Activated T-cell treated with anti-CD3 and anti-CD28 coated beads, Interleukin-2, amount 50 U/mL, for 72 hours (primary cell): ENCODE data around the gene RASA2. TPM values are rescaled to one million over a fixed set of nuclear protein-coding genes. Genes with fewer than 3 reads are reported as not detected.
"Not testable (repeated sequence)": the region's sequence is repeated elsewhere in the genome, so short reads cannot be mapped to it uniquely, and the experiment has no call there.

Experiments
- ATAC-seq, 2 donors: fragments of 150-1000 bp; cut with Tn5 transposase; replicated peaks in 1 of 2; 2 replicates each; pipeline ENCODE4 v1.10.0; 2021; ENCODE audit warnings: moderate library complexity in 2 of 2, mild to moderate bottlenecking in 1 of 2
- DNase-seq, 2 donors: peaks; one replicate each; pipeline ENCODE4 v3.0.0; 2021 to 2022; ENCODE audit warnings: mixed read lengths in 1 of 2
- H3K27ac Mint-ChIP-seq: one replicate; pipeline ENCODE4 v1.8.0; 2022; ENCODE audit warnings: mild to moderate bottlenecking, moderate library complexity, mixed read lengths
- H3K27me3 Mint-ChIP-seq: one replicate; pipeline ENCODE4 v1.8.0; 2022; ENCODE audit warnings: low read depth, mixed read lengths
- H3K36me3 Mint-ChIP-seq, 2 donors: one replicate each; pipeline ENCODE4 v1.8.0; 2022; ENCODE audit warnings: mixed read lengths in 2 of 2, mild to moderate bottlenecking in 1 of 2; ENCODE audit not compliant: insufficient read depth in 2 of 2
- H3K4me1 Mint-ChIP-seq: one replicate; pipeline ENCODE4 v1.8.0; 2022; ENCODE audit warnings: low read depth, mixed read lengths
- H3K4me3 Mint-ChIP-seq, 2 donors: one replicate each; pipeline ENCODE4 v1.8.0; 2022; ENCODE audit warnings: mild to moderate bottlenecking in 2 of 2, mixed read lengths in 2 of 2, moderate library complexity in 2 of 2
- H3K9me3 Mint-ChIP-seq, 2 donors: one replicate each; pipeline ENCODE4 v1.8.0; 2022; ENCODE audit warnings: mixed read lengths in 2 of 2
- total RNA-seq, 2 donors: library from RNA; stranded (reverse); gene quantifications; one replicate each; pipeline ENCODE4 v1.2.3, GENCODE V29; 2022

The RASA2 gene
- total RNA-seq, 2 donors from 2014 or later, result 34.4 to 37.3 TPM

DNA sequence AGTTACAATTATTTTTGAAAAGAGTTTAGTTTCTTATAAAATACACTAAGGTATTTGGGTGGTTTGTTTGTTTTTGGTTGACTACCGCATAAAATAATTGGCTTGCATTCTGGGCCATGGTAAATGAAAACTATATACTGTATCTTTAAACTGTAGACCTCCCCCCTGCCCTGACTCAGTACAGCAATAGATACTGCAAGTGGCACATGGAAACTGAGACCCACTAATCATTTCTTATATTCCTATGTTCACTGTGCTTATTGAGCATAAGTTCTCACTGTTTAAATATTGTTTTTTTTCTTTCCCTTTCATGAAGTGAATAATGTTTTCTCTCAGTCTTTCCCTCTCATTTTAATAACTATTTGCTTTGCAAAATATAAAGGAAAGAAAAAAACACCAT lies 45.8 kb downstream of the RASA2 start:
- H3K27ac Mint-ChIP-seq, result peak overlapping the region; percentile 55
- peaks cover 57% of the 10 kb centered on the region for H3K4me1 Mint-ChIP-seq
- DNase-seq (no peak), ATAC-seq (peak; percentile 56 to 69)
- no peaks in the 10 kb centered on the region for H3K27me3 Mint-ChIP-seq
- peaks cover 14 to 23% of the 10 kb centered on the region in 2 donors for H3K36me3 Mint-ChIP-seq
- peak overlapping the region in 1 of 2 donors; percentile 51 for H3K4me3 Mint-ChIP-seq
- H3K9me3 Mint-ChIP-seq, result peaks cover 4 to 6% of the 10 kb centered on the region in 2 donors

DNA sequence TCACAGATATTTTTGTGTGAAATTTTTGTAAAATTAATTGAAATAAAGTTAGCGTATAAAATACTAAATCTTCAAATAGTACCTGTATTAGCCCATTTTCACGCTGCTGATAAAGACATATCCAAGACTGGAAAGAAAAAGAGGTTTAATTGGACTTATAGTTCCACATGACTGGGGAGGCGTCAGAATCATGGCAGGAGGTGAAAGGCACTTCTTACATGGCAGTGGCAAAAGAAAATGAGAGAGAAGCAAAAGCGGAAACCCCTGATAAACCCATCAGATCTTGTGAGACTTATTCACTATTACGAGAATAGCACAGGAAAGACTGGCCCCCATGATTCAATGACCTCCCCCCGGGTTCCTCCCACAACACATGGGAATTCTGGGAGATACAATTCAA lies 49.2 kb downstream of the RASA2 start:
- H3K36me3 Mint-ChIP-seq, result peaks cover 14 to 28% of the 10 kb centered on the region in 2 donors
- not testable (repeated sequence) for H3K27me3 Mint-ChIP-seq, DNase-seq, ATAC-seq, H3K9me3 Mint-ChIP-seq, H3K4me3 Mint-ChIP-seq, H3K27ac Mint-ChIP-seq
- H3K4me1 Mint-ChIP-seq, result peaks cover 44% of the 10 kb centered on the region

DNA sequence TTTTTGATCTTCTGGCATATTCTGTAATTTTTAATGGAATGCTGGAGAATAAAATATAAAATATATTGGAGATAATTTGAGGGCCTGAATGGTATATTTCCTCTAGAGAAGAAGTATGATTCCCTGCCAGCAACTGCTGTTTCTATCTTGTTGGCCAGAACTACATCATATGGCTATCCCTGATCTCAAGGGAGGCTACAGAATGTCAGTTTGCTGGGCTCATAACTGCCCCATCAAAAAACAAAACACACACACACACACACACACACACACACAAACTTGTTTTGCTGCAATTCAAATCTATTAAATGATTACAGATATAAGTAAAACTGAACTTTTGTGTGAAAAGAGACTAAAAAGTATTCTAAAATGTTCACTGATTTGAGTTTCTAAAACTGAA lies 51.0 kb downstream of the RASA2 start:
- H3K4me1 Mint-ChIP-seq, result peaks cover 49% of the 10 kb centered on the region
- H3K36me3 Mint-ChIP-seq, result peaks cover 16 to 39% of the 10 kb centered on the region in 2 donors
- DNase-seq (no peak), ATAC-seq (no peak)
- H3K27ac Mint-ChIP-seq, result no peak overlapping the region
- no peak overlapping the region for H3K4me3 Mint-ChIP-seq
- H3K9me3 Mint-ChIP-seq, result peaks cover 4 to 6% of the 10 kb centered on the region in 2 donors
- H3K27me3 Mint-ChIP-seq, result no peaks in the 10 kb centered on the region

DNA sequence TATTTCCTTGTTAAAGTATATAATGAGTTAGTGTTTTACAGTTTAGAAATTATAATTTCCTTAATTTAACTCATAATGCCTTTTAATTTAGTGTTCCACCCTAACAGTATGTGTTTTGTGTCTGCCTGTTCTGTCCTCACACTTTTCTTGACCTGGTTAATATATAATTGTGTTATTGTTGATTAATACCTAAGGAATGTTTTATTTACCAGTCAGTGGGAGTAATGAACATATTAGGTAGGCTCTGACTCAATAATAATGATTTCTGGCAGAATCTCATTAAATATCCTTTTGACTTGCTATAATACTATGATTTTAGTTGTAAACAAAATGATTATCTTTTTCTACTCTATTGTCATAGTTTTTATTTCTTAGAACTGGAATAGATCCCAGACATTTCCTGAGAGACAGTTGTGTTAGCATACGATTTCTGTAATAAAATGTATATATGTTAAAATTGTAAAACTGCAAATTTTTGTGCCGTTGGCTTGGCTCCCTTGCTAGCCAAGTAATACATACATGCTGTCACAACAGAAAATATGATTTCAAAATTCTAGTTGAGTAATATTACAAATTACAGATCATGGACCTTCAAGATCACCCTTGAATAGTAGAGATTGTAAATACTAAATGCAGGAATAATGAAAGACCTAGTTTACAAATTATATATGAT lies 51.9 kb downstream of the RASA2 start:
- Mint-ChIP-seq H3K9me3 (peaks cover 8 to 9% of the 10 kb centered on the region in 2 donors), H3K27ac (peak overlapping the region; percentile 30), H3K4me1 (peaks cover 51% of the 10 kb centered on the region), H3K4me3 (no peak overlapping the region), H3K27me3 (no peaks in the 10 kb centered on the region), H3K36me3 (peaks cover 21 to 46% of the 10 kb centered on the region in 2 donors)
- DNase-seq, result no peak
- no peak for ATAC-seq

DNA sequence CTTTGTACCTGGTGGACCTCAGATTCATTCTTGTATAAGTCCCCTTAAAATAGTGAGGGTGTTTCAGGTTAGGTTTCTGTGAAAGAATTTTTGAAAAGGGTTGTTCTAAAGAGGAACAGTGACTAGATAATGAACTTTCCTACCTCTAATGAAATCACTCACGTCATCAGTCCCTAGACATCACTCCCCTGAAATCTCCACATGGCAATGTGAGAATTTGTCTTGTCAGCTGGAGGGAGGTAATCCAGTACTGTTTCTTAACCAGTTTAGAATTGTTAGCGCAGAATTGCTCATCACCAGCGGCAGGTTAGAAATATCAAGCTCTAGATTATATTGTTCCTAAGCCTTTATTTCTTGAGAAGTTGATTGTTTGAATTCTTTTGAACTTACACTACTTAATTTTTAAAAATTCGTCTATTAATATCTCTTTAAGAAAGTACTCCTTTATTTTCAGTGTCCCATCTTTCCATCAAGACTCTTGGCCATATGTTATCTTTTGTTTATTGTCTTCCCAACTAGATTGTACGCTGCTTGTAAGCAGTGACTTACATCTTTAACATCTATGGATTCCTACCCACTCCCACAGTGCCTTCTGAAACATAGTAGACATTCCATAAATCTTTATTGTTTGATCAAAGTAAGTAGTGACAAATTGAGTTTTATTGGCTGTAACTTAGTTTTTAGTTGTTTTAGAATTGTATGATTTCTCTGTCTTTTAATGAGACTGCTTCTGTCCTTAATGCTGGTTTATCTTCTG lies 52.8 kb downstream of the RASA2 start:
- peaks cover 57% of the 10 kb centered on the region for H3K4me1 Mint-ChIP-seq
- H3K4me3 Mint-ChIP-seq, result no peak overlapping the region
- ATAC-seq, result no peak
- H3K36me3 Mint-ChIP-seq, result peaks cover 24 to 50% of the 10 kb centered on the region in 2 donors
- no peaks in the 10 kb centered on the region for H3K27me3 Mint-ChIP-seq
- peaks cover 11 to 13% of the 10 kb centered on the region in 2 donors for H3K9me3 Mint-ChIP-seq
- no peak overlapping the region for H3K27ac Mint-ChIP-seq
- no peak for DNase-seq

DNA sequence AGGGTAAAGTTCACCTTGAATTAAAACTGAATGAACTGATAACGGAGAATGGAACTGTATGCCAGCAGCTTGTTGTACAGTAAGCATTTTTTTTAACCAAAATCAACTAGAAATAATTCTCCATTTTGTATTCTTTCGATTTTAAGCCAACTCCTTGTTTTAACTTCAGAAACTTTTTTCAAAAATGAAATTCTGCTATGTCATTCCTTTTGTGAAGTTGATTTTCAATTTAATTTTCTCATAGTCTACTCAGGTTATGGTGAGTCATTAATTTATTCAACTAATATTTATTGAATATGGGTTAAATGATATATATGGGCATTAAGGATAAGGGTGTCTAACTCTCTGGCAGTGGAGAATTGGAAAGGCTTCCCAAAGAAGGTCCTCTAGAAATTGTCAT lies 53.7 kb downstream of the RASA2 start:
- peaks cover 24 to 51% of the 10 kb centered on the region in 2 donors for H3K36me3 Mint-ChIP-seq
- no peak for DNase-seq
- no peak for ATAC-seq
- H3K27ac Mint-ChIP-seq, result no peak overlapping the region
- H3K9me3 Mint-ChIP-seq, result peaks cover 9 to 12% of the 10 kb centered on the region in 2 donors
- peaks cover 65% of the 10 kb centered on the region for H3K4me1 Mint-ChIP-seq
- H3K4me3 Mint-ChIP-seq, result no peak overlapping the region
- no peaks in the 10 kb centered on the region for H3K27me3 Mint-ChIP-seq

DNA sequence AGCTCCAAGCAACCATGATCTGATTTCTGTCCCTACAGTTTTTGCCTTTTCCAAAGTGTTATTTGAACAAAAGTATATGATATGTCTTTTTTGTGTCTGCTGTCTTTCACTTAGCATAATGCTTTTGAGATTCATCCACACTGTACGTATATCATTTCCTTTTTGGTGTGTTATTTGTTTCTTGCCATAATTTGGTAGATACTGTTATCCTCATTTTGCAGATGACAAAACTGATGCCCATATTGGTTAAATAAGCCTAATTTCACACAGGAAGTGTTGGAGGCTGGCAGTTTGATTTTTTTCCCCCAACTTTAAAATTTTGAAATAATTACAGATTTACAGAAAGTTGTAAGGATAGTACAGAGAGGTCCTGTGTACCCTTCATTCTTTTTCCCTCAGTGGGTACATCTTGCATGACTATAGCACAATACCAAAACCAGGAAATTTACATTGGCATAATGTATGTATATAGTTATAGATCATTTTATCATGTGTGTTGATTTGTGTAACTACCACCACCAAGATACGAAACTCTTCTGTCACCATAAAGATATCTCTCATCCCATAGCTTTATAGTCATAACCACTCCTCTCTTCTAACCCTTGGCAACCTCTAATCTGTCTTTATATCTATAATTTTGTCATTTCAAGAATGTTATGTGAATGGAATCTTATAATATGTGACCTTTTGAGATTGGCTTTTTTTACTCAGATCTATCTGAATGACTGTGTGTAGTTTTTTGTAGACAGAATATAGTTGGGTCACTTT lies 55.6 kb downstream of the RASA2 start:
- H3K9me3 Mint-ChIP-seq, result peaks cover 10 to 15% of the 10 kb centered on the region in 2 donors
- H3K4me1 Mint-ChIP-seq, result peaks cover 79% of the 10 kb centered on the region
- ATAC-seq (peak; percentile 98), DNase-seq (no peak)
- peaks cover 23 to 58% of the 10 kb centered on the region in 2 donors for H3K36me3 Mint-ChIP-seq
- no peaks in the 10 kb centered on the region for H3K27me3 Mint-ChIP-seq
- H3K4me3 Mint-ChIP-seq, result peak overlapping the region in 1 of 2 donors; percentile 70
- H3K27ac Mint-ChIP-seq, result peak overlapping the region; percentile 92

DNA sequence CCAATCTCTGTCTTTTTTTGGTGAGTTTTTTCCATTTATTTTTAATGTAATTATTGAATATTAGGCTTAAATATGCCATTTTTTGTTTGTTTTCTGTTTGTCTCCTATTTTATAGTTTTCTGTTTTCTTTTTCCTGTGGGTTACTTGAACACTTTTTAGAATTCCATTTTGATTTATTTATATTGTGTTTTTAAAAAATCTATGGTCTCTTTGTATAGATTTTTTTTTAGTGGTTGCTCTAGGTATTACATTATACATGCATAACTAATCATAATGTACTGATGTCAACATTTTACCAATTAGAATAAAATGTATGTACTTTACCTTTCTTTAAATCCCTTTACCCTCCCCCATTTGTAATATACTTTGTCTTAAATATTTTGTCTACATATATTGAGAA lies 56.2 kb downstream of the RASA2 start:
- H3K36me3 Mint-ChIP-seq, result peaks cover 29 to 64% of the 10 kb centered on the region in 2 donors
- no peaks in the 10 kb centered on the region for H3K27me3 Mint-ChIP-seq
- peaks cover 12 to 20% of the 10 kb centered on the region in 2 donors for H3K9me3 Mint-ChIP-seq
- ATAC-seq (no peak), DNase-seq (no peak)
- H3K4me1 Mint-ChIP-seq, result peaks cover 85% of the 10 kb centered on the region
- H3K4me3 Mint-ChIP-seq, result peak overlapping the region; percentile 14 to 70
- peak overlapping the region; percentile 92 for H3K27ac Mint-ChIP-seq

DNA sequence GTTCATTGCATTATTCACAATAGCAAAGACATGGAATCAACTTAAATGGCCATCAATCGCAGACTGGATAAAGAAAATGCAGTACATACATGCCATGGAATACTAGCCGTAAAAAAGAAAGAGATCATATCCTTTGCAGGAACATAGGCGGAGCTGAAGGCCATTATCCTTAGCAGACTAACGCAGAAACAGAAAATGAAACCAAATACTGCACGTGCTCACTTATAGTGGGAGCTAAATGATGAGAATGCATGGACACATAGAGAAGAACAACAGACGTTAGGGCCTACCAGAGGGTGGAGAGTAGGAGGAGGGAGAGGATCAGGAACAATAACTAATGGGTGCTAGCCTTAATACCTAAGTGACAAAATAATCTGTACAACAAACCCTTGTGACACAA lies 57.9 kb downstream of the RASA2 start:
- H3K4me1 Mint-ChIP-seq, result peaks cover 91% of the 10 kb centered on the region
- DNase-seq, result no peak

DNA sequence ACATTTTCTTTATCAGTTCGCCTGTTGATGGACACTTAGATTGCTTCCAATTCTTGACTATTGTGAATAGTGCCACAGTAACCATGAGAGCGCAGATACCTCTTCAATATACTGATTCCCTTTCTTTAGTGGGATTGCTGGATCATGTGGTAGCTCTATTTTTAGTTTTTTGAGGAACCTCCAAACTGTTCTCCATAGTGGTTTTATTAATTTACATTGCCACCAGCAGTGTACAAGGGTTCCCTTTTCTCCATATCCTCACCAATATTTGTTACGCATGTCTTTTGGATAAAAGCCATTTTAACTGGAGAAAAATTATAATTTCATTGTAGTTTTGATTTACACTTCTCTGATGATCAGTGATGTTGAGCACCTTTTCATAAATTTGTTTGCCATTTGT lies 59.3 kb downstream of the RASA2 start:
- H3K4me3 Mint-ChIP-seq, result peak overlapping the region in 1 of 2 donors; percentile 31
- H3K9me3 Mint-ChIP-seq, result peaks cover 14 to 24% of the 10 kb centered on the region in 2 donors
- ATAC-seq (no peak), DNase-seq (no peak)
- H3K27ac Mint-ChIP-seq, result peak overlapping the region; percentile 22
- no peaks in the 10 kb centered on the region for H3K27me3 Mint-ChIP-seq
- peaks cover 40 to 79% of the 10 kb centered on the region in 2 donors for H3K36me3 Mint-ChIP-seq
- peaks cover 88% of the 10 kb centered on the region for H3K4me1 Mint-ChIP-seq

More for the DNA sequence above, 57.9 kb downstream of the RASA2 start:
- H3K27me3 Mint-ChIP-seq, result no peaks in the 10 kb centered on the region
- peak in 1 of 2 donors; percentile 19 for ATAC-seq
- H3K27ac Mint-ChIP-seq, result peak overlapping the region; percentile 70
- H3K4me3 Mint-ChIP-seq, result peak overlapping the region; percentile 54 to 74
- peaks cover 14 to 24% of the 10 kb centered on the region in 2 donors for H3K9me3 Mint-ChIP-seq
- H3K36me3 Mint-ChIP-seq, result peaks cover 37 to 78% of the 10 kb centered on the region in 2 donors

DNA sequence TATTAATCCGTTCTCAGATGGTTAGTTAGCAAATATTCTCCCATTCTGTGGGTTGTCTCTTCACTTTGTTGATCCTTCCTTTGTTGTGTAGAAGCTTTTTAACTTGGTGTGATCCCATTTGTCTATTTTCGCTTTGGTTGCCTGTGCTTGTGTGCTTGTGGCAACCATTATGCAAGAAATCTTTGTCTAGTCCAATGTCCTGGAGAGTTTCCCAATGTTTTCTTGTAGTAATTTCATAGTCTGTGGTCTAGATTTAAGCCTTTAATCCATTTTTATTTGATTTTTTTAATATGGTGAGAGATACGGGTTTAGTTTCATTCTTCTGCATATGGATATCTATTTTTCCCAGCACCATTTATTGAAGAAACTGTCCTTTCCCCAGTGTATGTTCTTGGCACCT lies 59.8 kb downstream of the RASA2 start:
- Mint-ChIP-seq H3K27me3 (no peaks in the 10 kb centered on the region), H3K9me3 (peaks cover 14 to 24% of the 10 kb centered on the region in 2 donors), H3K36me3 (peaks cover 40 to 77% of the 10 kb centered on the region in 2 donors), H3K4me3 (no peak overlapping the region), H3K27ac (no peak overlapping the region), H3K4me1 (peaks cover 88% of the 10 kb centered on the region)
- ATAC-seq, result no peak
- DNase-seq, result no peak

DNA sequence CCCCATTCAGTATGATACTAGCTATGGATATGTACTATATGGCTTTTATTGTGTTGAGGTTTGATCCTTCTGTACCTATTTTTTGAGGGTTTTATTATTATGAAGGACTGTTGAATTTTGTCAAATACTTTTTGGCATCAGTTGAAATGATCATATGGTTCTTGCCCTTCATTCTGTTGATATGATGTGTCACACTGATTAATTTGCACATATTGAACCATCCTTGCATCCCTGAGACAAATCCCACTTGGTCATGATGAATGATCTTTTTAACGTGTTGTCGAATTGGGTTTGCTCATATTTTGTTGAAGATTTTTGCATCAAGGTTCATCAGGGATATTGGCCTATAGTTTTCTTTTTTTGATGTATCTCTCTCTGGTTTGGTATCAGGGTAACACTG lies 61.0 kb downstream of the RASA2 start:
- no peaks in the 10 kb centered on the region for H3K27me3 Mint-ChIP-seq
- ATAC-seq (no peak), DNase-seq (no peak)
- H3K36me3 Mint-ChIP-seq, result peaks cover 39 to 68% of the 10 kb centered on the region in 2 donors
- no peak overlapping the region for H3K27ac Mint-ChIP-seq
- H3K4me1 Mint-ChIP-seq, result peaks cover 88% of the 10 kb centered on the region
- peak overlapping the region in 1 of 2 donors; percentile 13 for H3K4me3 Mint-ChIP-seq
- peaks cover 14 to 24% of the 10 kb centered on the region in 2 donors for H3K9me3 Mint-ChIP-seq
